GM19193 (cell line): ENCODE data around the gene DTX1.

Source experiments
- POLR2A ChIP-seq: IDR thresholded peaks from 4 replicates; pipeline ENCODE4 v1.6.1; 2011; ENCODE audit not compliant: insufficient read depth, insufficient read length; ENCODE audit errors: extremely low read depth

Gene DTX1

GRCh38 chr12:113056631-113057488 is at the start of gene DTX1:
Gene DTX1, plus strand, starts transcription at chr12:113056730. Its CDS starts 1,463 bp downstream, at chr12:113058193.
- TF ChIP-seq POLR2A = no peak

GRCh38 chr12:113007166-113007565 is 49.4 kb upstream of the DTX1 start:
- TF ChIP-seq POLR2A = no peak

GRCh38 chr12:113010701-113011100 is 45.8 kb upstream of the DTX1 start:
- TF ChIP-seq POLR2A = no peak

- TF ChIP-seq POLR2A = no peak
Measured at GRCh38 chr12:113014565-113014964, 42.0 kb upstream of the DTX1 start.

GRCh38 chr12:113016796-113017195 is 39.7 kb upstream of the DTX1 start:
- TF ChIP-seq POLR2A = no peak

GRCh38 chr12:113019025-113019424 is 37.5 kb upstream of the DTX1 start:
- no peak for TF ChIP-seq POLR2A

- no peak for TF ChIP-seq POLR2A
Measured at GRCh38 chr12:113021500-113021899, 35.0 kb upstream of the DTX1 start.

- no peak for TF ChIP-seq POLR2A
Measured at GRCh38 chr12:113022563-113023297, 33.8 kb upstream of the DTX1 start.

- no peak for TF ChIP-seq POLR2A
Measured at GRCh38 chr12:113027726-113028125, 28.8 kb upstream of the DTX1 start.

- no peak for TF ChIP-seq POLR2A
Measured at GRCh38 chr12:113030875-113031525, 25.5 kb upstream of the DTX1 start.

- no peak for TF ChIP-seq POLR2A
Measured at GRCh38 chr12:113039911-113040445, 16.6 kb upstream of the DTX1 start.

- TF ChIP-seq POLR2A = no peak
Measured at GRCh38 chr12:113040722-113041171, 15.8 kb upstream of the DTX1 start.

- TF ChIP-seq POLR2A = no peak
Measured at GRCh38 chr12:113041560-113041959, 15.0 kb upstream of the DTX1 start.

- TF ChIP-seq POLR2A = no peak
Measured at GRCh38 chr12:113043240-113043639, 13.3 kb upstream of the DTX1 start.

GRCh38 chr12:113044516-113044915 is 12.0 kb upstream of the DTX1 start:
- TF ChIP-seq POLR2A = no peak
